Endodermal cell (in vitro differentiated cells): Measurements from ENCODE around the gene SECISBP2L. TPM values are rescaled to one million over a fixed set of nuclear protein-coding genes. Genes with fewer than 3 reads are reported as not detected.

Experiments
- DNase-seq: peaks from one replicate; pipeline ENCODE4 v3.0.0-alpha.2; 2017
- H3K27ac ChIP-seq: 2 replicates; pipeline ENCODE4 v1.5.1; 2013; ENCODE audit warnings: mild to moderate bottlenecking, low read depth, low read length, moderate library complexity
- H3K27me3 ChIP-seq: 2 replicates; pipeline ENCODE4 v1.6.1; 2013; ENCODE audit warnings: mild to moderate bottlenecking, low read length, moderate library complexity; ENCODE audit not compliant: insufficient read depth, control insufficient read depth, poor library complexity, severe bottlenecking
- H3K36me3 ChIP-seq: 2 replicates; pipeline ENCODE4 v1.7.0; 2013; ENCODE audit warnings: mild to moderate bottlenecking, low read length, moderate library complexity; ENCODE audit not compliant: control insufficient read depth, insufficient read depth
- H3K4me1 ChIP-seq: one replicate; pipeline ENCODE4 v1.7.0; 2013; ENCODE audit warnings: low read length; ENCODE audit not compliant: control insufficient read depth, insufficient read depth
- H3K4me3 ChIP-seq: 2 replicates; pipeline ENCODE4 v1.5.1; 2013; ENCODE audit warnings: mild to moderate bottlenecking, low read length, moderate library complexity
- H3K9ac ChIP-seq: 2 replicates; pipeline ENCODE4 v1.6.1; 2013; ENCODE audit warnings: mild to moderate bottlenecking, low read length, moderate library complexity; ENCODE audit not compliant: poor library complexity, severe bottlenecking; ENCODE audit errors: extremely low read depth
- H3K9me3 ChIP-seq: 2 replicates; pipeline ENCODE4 v1.6.1; 2013; ENCODE audit warnings: mild to moderate bottlenecking, low read length, moderate library complexity; ENCODE audit not compliant: control insufficient read depth
- H3K27ac Mint-ChIP-seq: 2 replicates; pipeline ENCODE4 v1.8.0; 2020; ENCODE audit warnings: mixed read lengths
- H3K27me3 Mint-ChIP-seq: 2 replicates; pipeline ENCODE4 v1.8.0; 2021; ENCODE audit warnings: mild to moderate bottlenecking, mixed read lengths; ENCODE audit not compliant: insufficient read depth
- H3K36me3 Mint-ChIP-seq: 2 replicates; pipeline ENCODE4 v1.8.0; 2020; ENCODE audit warnings: low read depth, mixed read lengths
- H3K4me1 Mint-ChIP-seq: 2 replicates; pipeline ENCODE4 v1.8.0; 2020; ENCODE audit warnings: mixed read lengths
- H3K4me3 Mint-ChIP-seq: 2 replicates; pipeline ENCODE4 v1.8.0; 2020; ENCODE audit warnings: mild to moderate bottlenecking, moderate library complexity, mixed read lengths
- H3K9me3 Mint-ChIP-seq: 2 replicates; pipeline ENCODE4 v1.8.0; 2020; ENCODE audit warnings: mild to moderate bottlenecking, mixed read lengths
- CTCF ChIP-seq: fragments of 200-600 bp; sonication (generic); conservative IDR thresholded peaks from 2 replicates; pipeline ENCODE4 v1.5.0; 2021; ENCODE audit warnings: antibody characterized with exemption, mild to moderate bottlenecking
- WGBS, 2 experiments: methylation state at CpG; one replicate each; pipeline versions ENCODE4 v1.1.5 to v1.1.7; 2013; ENCODE audit warnings: missing lambda C conversion rate in 2 of 2, mixed read lengths in 1 of 2; ENCODE audit not compliant: insufficient coverage in 1 of 2, insufficient read length in 1 of 2; 5-methylcytosine and 5-hydroxymethylcytosine counted together
- total RNA-seq, 2 donors: library from RNA; stranded (reverse); fragmentation: NEBNext Ultra II Directional in 1 of 2; extraction: Animal tissue kit (Norgen Biotek cat#: 25700) in 1 of 2; gene quantifications; 2 replicates in 1 of 2; 3 replicates in 1 of 2; pipeline ENCODE4 v1.2.1, GENCODE V29; 2021

The SECISBP2L gene
- total RNA-seq, 2 donors from 2014 or later = 49.4 to 51.0 TPM

- Histone ChIP-seq H3K4me1 (peaks cover 4% of the 10 kb centered on the region), H3K4me3 (no peak overlapping the region), H3K27ac (no peak overlapping the region), H3K27me3 (no peaks in the 10 kb centered on the region), H3K36me3 (no peaks in the 10 kb centered on the region), H3K9ac (no peak overlapping the region), H3K9me3 (no peaks in the 10 kb centered on the region)
- H3K9me3 Mint-ChIP-seq = no peaks in the 10 kb centered on the region
- no peaks in the 10 kb centered on the region for H3K27me3 Mint-ChIP-seq
- H3K4me1 Mint-ChIP-seq = peaks cover 2% of the 10 kb centered on the region
- no peak for DNase-seq
- WGBS, 2 experiments = 95% methylated on average over 2 of the region's 2 CpGs; no CpG with 5 or more reads in 1 of the 2 experiments
- no peak overlapping the region for H3K4me3 Mint-ChIP-seq
- no peak for TF ChIP-seq CTCF
- no peak overlapping the region for H3K27ac Mint-ChIP-seq
- H3K36me3 Mint-ChIP-seq = no peaks in the 10 kb centered on the region
Observed at GRCh38 chr15:48945386-48945785, 100.9 kb downstream of the SECISBP2L start.

- Mint-ChIP-seq H3K27me3 (no peaks in the 10 kb centered on the region), H3K36me3 (no peaks in the 10 kb centered on the region), H3K9me3 (no peaks in the 10 kb centered on the region), H3K4me1 (peaks cover 4% of the 10 kb centered on the region), H3K4me3 (no peak overlapping the region), H3K27ac (no peak overlapping the region)
- H3K27me3 ChIP-seq = no peaks in the 10 kb centered on the region
- H3K9ac ChIP-seq = no peak overlapping the region
- H3K36me3 ChIP-seq = no peaks in the 10 kb centered on the region
- no peak overlapping the region for H3K27ac ChIP-seq
- no peak overlapping the region for H3K4me3 ChIP-seq
- 83 to 96% methylated on average over 3 to 5 of the region's 5 CpGs for WGBS, 2 experiments
- no peaks in the 10 kb centered on the region for H3K9me3 ChIP-seq
- TF ChIP-seq CTCF = no peak
- DNase-seq = no peak
- peaks cover 4% of the 10 kb centered on the region for H3K4me1 ChIP-seq
Observed at GRCh38 chr15:48941904-48942303, 104.3 kb downstream of the SECISBP2L start.

- no peak for DNase-seq
- no peak overlapping the region for H3K27ac ChIP-seq
- peaks cover under 1% of the 10 kb centered on the region for H3K27me3 ChIP-seq
- no peaks in the 10 kb centered on the region for H3K9me3 Mint-ChIP-seq
- no peak overlapping the region for H3K4me3 Mint-ChIP-seq
- TF ChIP-seq CTCF = no peak
- H3K9ac ChIP-seq = no peak overlapping the region
- H3K9me3 ChIP-seq = no peaks in the 10 kb centered on the region
- 94 to 95% methylated on average over 6 of the region's 6 CpGs for WGBS, 2 experiments
- H3K27ac Mint-ChIP-seq = no peak overlapping the region
- peaks cover 2% of the 10 kb centered on the region for H3K4me1 Mint-ChIP-seq
- H3K4me3 ChIP-seq = no peak overlapping the region
- no peaks in the 10 kb centered on the region for H3K36me3 Mint-ChIP-seq
- H3K4me1 ChIP-seq = no peaks in the 10 kb centered on the region
- H3K27me3 Mint-ChIP-seq = peaks cover 3% of the 10 kb centered on the region
- H3K36me3 ChIP-seq = no peaks in the 10 kb centered on the region
Observed at GRCh38 chr15:48940508-48940907, 105.7 kb downstream of the SECISBP2L start.
